ENCODE measurements around the gene STEAP2. TPM values are rescaled to one million over a fixed set of nuclear protein-coding genes. Genes with fewer than 3 reads are reported as not detected.
"Not testable (repeated sequence)": the region's sequence is repeated elsewhere in the genome, so short reads cannot be mapped to it uniquely, and the experiment has no call there.

Gene STEAP2
- total and polyA plus RNA-seq, 4 donors, result 8.2 to 16.3 (median 8.3) TPM

DNA sequence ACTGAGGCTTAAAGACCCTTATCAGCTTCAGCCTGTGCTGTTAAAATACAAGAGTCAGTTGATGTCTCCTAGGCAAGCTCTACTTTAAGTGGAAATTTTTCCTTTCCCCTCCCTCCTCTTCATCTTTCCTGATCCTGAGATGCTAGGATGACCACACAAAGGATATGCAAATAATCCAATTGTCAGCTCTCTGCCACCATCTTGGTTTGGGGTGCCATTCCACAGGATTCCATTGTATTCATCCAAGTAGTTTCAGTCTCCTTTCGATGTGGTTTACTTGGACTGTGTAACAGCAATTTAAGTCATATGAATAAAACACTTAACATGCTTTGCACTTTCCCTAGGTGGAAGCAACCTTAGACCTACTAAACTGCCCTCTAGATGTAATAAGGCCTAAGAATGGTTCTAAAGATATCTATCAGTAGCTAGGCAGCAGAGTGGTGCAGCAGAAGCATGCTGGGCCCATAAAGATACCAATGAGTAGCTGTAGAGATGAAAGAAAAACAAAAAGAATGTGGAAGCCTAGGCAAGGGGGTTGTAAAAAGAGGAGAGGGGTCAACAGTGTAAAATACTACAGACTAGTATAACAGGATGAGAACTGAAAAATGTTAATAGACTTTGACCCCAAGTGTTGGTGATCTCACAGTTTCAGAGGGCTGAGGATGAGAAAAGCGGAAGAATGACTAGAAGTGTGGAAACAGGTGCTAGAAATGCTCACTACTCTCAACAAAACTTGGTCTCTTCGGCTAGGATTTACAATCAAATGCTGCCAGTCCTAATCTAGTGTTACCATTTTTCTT is 31.0 kb downstream of the STEAP2 start:
- no peaks in the 10 kb centered on the region for H3K36me3 ChIP-seq (ENCODE audit: control insufficient read depth, insufficient read depth, low read length)
- peaks cover 12% of the 10 kb centered on the region for H3K4me1 ChIP-seq (ENCODE audit: control insufficient read depth, insufficient read depth, low read length)
- H3K4me3 ChIP-seq (ENCODE audit: low read depth, low read length), result no peak overlapping the region
- H3K27me3 ChIP-seq (ENCODE audit: control insufficient read depth, insufficient read depth, low read length), result no peaks in the 10 kb centered on the region
- no peaks in the 10 kb centered on the region for H3K9me3 ChIP-seq (ENCODE audit: control insufficient read depth, insufficient read depth, low read length)
- no CpG with 5 or more reads among the region's 3 CpGs for WGBS (ENCODE audit: insufficient coverage)
- H3K27ac ChIP-seq (ENCODE audit: low read depth, low read length), result no peak overlapping the region
- DNase-seq (ENCODE audit: low read depth in 4 of 6, low spot score in 6 of 6), result no peak

DNA sequence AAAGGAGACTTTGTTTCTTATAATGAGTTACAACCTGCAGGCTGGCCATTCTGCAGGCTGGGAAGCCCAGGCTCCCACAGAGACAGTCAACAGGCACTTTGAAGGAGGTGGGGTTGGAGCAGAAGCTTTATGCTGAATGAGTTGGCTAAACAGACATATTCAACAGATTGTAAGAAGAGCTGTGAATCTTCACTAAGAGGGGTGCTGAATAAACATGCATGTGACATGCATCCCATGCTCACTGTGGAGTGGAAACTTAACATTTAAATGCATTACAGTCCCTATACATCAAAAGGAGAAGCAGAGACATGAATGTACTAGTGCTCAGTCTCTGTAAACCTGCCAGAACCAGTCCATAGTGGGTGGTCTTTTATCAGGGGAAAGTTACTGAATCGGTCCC is 32.0 kb downstream of the STEAP2 start:
- no peak overlapping the region for H3K27ac ChIP-seq (ENCODE audit: low read depth, low read length)
- no peaks in the 10 kb centered on the region for H3K36me3 ChIP-seq (ENCODE audit: control insufficient read depth, insufficient read depth, low read length)
- DNase-seq (ENCODE audit: low read depth in 4 of 6, low spot score in 6 of 6), result peak in 1 of 6 donors; percentile 74
- no peaks in the 10 kb centered on the region for H3K27me3 ChIP-seq (ENCODE audit: control insufficient read depth, insufficient read depth, low read length)
- H3K9me3 ChIP-seq (ENCODE audit: control insufficient read depth, insufficient read depth, low read length), result no peaks in the 10 kb centered on the region
- H3K4me1 ChIP-seq (ENCODE audit: control insufficient read depth, insufficient read depth, low read length), result peaks cover 12% of the 10 kb centered on the region
- H3K4me3 ChIP-seq (ENCODE audit: low read depth, low read length), result no peak overlapping the region
- 17% methylated on average over 1 of the region's 1 CpG for WGBS (ENCODE audit: insufficient coverage)

DNA sequence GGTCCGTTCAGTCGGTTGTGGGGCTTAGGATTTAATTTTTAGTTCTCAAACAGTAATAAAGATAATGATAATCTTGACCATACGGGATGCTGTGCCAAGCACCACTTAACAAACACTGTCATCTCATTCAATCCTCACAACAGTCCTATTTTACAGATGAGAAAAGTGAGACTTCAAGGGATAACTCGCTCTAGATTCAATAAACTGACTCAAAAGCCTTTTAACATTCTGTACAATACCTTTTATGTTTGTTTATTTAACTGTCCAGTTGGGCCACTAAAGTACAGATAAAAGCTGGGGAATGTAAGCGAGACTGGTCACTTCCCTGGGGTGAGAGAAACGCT is 33.0 kb downstream of the STEAP2 start:
- Histone ChIP-seq H3K27me3 (ENCODE audit: control insufficient read depth, insufficient read depth, low read length) (no peaks in the 10 kb centered on the region), H3K4me3 (ENCODE audit: low read depth, low read length) (peak overlapping the region; percentile 89), H3K27ac (ENCODE audit: low read depth, low read length) (no peak overlapping the region), H3K9me3 (ENCODE audit: control insufficient read depth, insufficient read depth, low read length) (no peaks in the 10 kb centered on the region), H3K36me3 (ENCODE audit: control insufficient read depth, insufficient read depth, low read length) (no peaks in the 10 kb centered on the region), H3K4me1 (ENCODE audit: control insufficient read depth, insufficient read depth, low read length) (peaks cover 12% of the 10 kb centered on the region)
- WGBS (ENCODE audit: insufficient coverage), result no CpG with 5 or more reads among the region's 6 CpGs
- no peak for DNase-seq (ENCODE audit: low read depth in 4 of 6, low spot score in 6 of 6)

DNA sequence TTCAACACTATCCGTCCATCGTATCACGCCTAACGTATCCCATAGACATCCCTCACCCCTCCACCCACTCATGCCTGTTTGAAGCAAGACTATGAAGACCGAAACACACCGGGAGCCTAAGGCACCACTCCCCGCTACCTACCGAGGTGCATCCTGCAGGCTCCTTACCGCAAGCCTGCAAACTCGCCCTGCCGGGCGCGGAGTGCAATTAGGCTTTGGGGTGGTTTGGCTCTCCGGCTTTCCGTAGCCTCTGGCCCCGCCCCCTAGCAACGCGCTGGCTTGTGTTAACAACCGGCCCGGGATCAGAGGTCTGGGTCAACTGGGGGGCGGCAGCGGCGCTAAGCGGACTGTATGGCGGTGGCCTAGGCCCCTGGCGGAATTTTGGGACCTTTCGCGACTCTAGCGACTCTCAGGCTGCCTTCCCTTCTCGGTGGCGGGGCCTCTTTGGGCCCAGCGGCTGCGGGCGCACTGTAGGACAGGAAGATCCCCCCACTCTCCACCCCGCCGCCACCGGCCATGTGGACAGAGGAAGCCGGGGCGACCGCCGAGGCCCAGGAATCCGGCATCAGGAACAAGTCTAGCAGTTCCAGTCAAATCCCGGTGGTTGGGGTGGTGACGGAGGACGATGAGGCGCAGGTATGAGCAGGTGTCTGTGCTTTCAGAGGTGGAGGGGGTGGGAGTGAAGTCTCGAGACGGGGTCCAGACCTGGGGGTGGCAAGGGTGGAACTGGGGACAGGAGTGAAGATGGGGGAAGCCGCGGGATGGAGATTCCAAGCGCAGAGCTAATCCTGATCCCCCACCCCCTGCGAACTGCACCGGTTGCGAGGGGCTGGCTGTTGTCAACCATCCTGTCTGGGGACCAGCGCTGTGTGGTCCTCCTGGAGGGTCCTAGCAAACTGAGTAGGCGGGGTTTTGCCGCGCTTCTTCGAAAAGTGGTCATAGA is 33.6 kb downstream of the STEAP2 start, which contains the start of gene CFAP69:
CFAP69 (plus strand) TSS at position 266 of the 943 bp plus-strand sequence; CDS start at position 517, 251 bp downstream.
- Histone ChIP-seq H3K9me3 (ENCODE audit: control insufficient read depth, insufficient read depth, low read length) (no peaks in the 10 kb centered on the region), H3K4me3 (ENCODE audit: low read depth, low read length) (peak within 1 kb of the TSS; percentile 89), H3K27me3 (ENCODE audit: control insufficient read depth, insufficient read depth, low read length) (no peaks in the 10 kb centered on the region), H3K27ac (ENCODE audit: low read depth, low read length) (no peak within 1 kb of the TSS), H3K36me3 (ENCODE audit: control insufficient read depth, insufficient read depth, low read length) (no peaks in the 10 kb centered on the region), H3K4me1 (ENCODE audit: control insufficient read depth, insufficient read depth, low read length) (peaks cover 12% of the 10 kb centered on the region)
- peak; percentile 81 to 97 (median 86) for DNase-seq (ENCODE audit: low read depth in 4 of 6, low spot score in 6 of 6)
- under 1% methylated on average over 53 of the region's 59 CpGs for WGBS (ENCODE audit: insufficient coverage)

DNA sequence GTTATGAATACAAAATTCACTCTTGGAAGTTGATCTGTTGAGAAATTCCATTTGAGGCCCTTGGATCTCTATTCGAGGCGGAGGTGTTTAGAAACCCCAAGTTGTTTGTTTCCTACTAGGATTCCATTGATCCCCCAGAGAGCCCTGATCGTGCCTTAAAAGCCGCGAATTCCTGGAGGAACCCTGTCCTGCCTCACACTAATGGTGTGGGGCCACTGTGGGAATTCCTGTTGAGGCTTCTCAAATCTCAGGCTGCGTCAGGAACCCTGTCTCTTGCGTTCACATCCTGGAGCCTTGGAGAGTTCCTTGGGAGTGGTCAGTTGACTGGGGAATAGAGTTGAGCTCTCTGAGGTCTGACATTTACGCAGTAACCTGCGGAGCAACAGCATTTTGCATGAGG is 34.6 kb downstream of the STEAP2 start:
- no peaks in the 10 kb centered on the region for H3K36me3 ChIP-seq (ENCODE audit: control insufficient read depth, insufficient read depth, low read length)
- no peak for DNase-seq (ENCODE audit: low read depth in 4 of 6, low spot score in 6 of 6)
- H3K27ac ChIP-seq (ENCODE audit: low read depth, low read length), result no peak overlapping the region
- 0% methylated on average over 6 of the region's 9 CpGs for WGBS (ENCODE audit: insufficient coverage)
- H3K4me1 ChIP-seq (ENCODE audit: control insufficient read depth, insufficient read depth, low read length), result peaks cover 12% of the 10 kb centered on the region
- H3K4me3 ChIP-seq (ENCODE audit: low read depth, low read length), result peak overlapping the region; percentile 89
- H3K27me3 ChIP-seq (ENCODE audit: control insufficient read depth, insufficient read depth, low read length), result no peaks in the 10 kb centered on the region
- H3K9me3 ChIP-seq (ENCODE audit: control insufficient read depth, insufficient read depth, low read length), result no peaks in the 10 kb centered on the region

DNA sequence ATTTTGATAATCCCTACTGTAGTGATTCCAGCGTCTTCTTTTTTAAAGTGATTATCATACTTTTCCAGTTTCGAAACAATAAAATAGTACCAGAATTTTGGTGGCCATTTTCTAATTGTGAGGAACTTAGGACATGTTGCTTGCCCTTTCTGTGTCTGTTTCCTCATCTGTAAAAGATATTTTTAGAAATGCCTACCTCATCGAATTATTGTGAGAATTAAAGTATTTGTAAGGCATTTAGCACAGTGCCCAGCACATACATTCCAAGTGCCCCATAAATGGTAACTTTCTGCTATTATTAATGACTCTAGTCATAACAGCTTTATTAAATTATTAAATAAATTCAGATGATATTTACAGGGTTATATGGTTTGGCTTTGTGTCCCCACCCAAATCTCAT is 37.2 kb downstream of the STEAP2 start:
- WGBS (ENCODE audit: insufficient coverage), result no CpG with 5 or more reads among the region's 3 CpGs
- peaks cover 2% of the 10 kb centered on the region for H3K9me3 ChIP-seq (ENCODE audit: control insufficient read depth, insufficient read depth, low read length)
- H3K4me3 ChIP-seq (ENCODE audit: low read depth, low read length), result no peak overlapping the region
- H3K4me1 ChIP-seq (ENCODE audit: control insufficient read depth, insufficient read depth, low read length), result peaks cover 12% of the 10 kb centered on the region
- DNase-seq (ENCODE audit: low read depth in 4 of 6, low spot score in 6 of 6), result no peak
- H3K27me3 ChIP-seq (ENCODE audit: control insufficient read depth, insufficient read depth, low read length), result no peaks in the 10 kb centered on the region
- H3K27ac ChIP-seq (ENCODE audit: low read depth, low read length), result no peak overlapping the region
- H3K36me3 ChIP-seq (ENCODE audit: control insufficient read depth, insufficient read depth, low read length), result no peaks in the 10 kb centered on the region

DNA sequence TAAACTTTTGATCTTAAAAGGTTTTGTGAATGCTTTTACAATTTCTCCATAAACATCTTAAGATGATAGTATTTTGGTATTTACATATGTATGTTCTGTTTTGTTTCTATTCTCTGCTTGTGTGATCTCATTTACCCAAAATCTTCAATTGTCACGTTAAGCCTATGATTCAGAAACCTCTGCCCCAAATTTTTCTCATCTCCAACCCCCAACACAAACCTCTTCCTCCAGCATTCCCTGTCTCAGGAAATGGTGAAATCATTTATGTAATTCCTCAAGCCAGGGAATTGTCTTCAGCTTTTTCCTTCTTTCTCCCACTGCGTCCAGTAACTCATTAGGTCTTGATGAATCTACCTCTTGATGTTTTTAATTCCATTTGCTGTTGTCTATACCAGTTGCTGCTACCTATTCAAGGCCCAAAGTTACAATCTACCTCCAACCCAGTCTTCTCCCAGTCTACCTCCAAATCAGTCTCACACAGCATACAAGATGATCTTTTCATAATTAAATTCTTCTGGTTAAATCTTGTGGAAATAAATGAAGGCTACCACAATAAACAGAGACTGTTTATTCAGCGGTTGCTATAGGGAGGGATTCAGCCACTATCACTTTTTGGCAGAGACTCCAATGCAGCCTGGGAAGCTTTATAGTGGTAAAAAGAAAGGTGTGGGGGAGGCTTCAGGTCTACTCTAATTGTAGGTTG is 39.2 kb downstream of the STEAP2 start:
- no peaks in the 10 kb centered on the region for H3K27me3 ChIP-seq (ENCODE audit: control insufficient read depth, insufficient read depth, low read length)
- no peak for DNase-seq (ENCODE audit: low read depth in 4 of 6, low spot score in 6 of 6)
- no peak overlapping the region for H3K4me3 ChIP-seq (ENCODE audit: low read depth, low read length)
- H3K4me1 ChIP-seq (ENCODE audit: control insufficient read depth, insufficient read depth, low read length), result peaks cover 3% of the 10 kb centered on the region
- no peaks in the 10 kb centered on the region for H3K36me3 ChIP-seq (ENCODE audit: control insufficient read depth, insufficient read depth, low read length)
- H3K27ac ChIP-seq (ENCODE audit: low read depth, low read length), result no peak overlapping the region
- peaks cover 2% of the 10 kb centered on the region for H3K9me3 ChIP-seq (ENCODE audit: control insufficient read depth, insufficient read depth, low read length)
- 66% methylated on average over 2 of the region's 3 CpGs for WGBS (ENCODE audit: insufficient coverage)

DNA sequence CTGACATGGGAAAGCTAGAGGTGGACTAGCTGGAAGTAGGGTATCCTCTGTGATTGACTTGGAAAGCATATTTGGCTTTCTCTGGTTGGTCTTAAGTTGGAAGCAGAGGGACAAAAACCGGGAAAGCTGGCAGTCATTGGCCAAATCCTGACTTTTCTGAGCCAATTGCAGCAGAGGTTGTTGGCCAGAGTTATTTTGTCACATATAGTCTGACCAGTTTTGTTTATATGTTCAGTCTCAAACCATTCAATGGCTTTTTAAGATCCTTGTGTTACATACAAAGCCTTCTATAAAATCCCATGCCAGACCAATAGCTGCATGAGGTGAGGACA is 39.7 kb downstream of the STEAP2 start:
- Histone ChIP-seq H3K9me3 (ENCODE audit: control insufficient read depth, insufficient read depth, low read length) (peaks cover 2% of the 10 kb centered on the region), H3K27ac (ENCODE audit: low read depth, low read length) (no peak overlapping the region), H3K4me1 (ENCODE audit: control insufficient read depth, insufficient read depth, low read length) (peaks cover under 1% of the 10 kb centered on the region), H3K27me3 (ENCODE audit: control insufficient read depth, insufficient read depth, low read length) (no peaks in the 10 kb centered on the region), H3K4me3 (ENCODE audit: low read depth, low read length) (no peak overlapping the region), H3K36me3 (ENCODE audit: control insufficient read depth, insufficient read depth, low read length) (no peaks in the 10 kb centered on the region)
- 45% methylated on average over 1 of the region's 1 CpG for WGBS (ENCODE audit: insufficient coverage)
- peak in 1 of 6 donors; percentile 4 for DNase-seq (ENCODE audit: low read depth in 4 of 6, low spot score in 6 of 6)

DNA sequence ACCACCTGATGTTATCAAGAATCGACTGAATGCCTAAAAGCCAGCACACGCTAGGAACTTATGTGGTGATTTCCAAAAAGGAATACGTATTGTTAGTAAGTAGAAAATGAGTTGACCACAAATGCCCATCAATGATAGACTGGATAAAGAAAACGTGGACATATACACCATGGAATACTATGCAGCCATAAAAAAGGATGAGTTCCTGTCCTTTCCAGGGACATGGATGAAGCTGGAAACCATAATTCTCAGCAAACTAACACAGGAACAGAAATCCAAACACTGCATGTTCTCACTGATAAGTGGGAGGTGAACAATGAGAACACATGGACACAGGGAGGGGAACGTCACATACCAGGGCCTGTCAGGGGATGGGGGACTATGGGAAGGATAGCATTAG is 44.5 kb downstream of the STEAP2 start:
- not testable (repeated sequence) for H3K4me3 ChIP-seq (ENCODE audit: low read depth, low read length); H3K9me3 ChIP-seq (ENCODE audit: control insufficient read depth, insufficient read depth, low read length); H3K36me3 ChIP-seq (ENCODE audit: control insufficient read depth, insufficient read depth, low read length); DNase-seq (ENCODE audit: low read depth in 4 of 6, low spot score in 6 of 6); H3K27me3 ChIP-seq (ENCODE audit: control insufficient read depth, insufficient read depth, low read length); H3K27ac ChIP-seq (ENCODE audit: low read depth, low read length); H3K4me1 ChIP-seq (ENCODE audit: control insufficient read depth, insufficient read depth, low read length)
- no CpG with 5 or more reads among the region's 5 CpGs for WGBS (ENCODE audit: insufficient coverage)
